HL-60 (cell line): Measurements from ENCODE around the gene TBR1.
A peak's percentile ranks its signal among the peaks of the same experiment; 100 is the strongest.

ENCODE experiments used
- DNase-seq, 2 experiments: peaks; one replicate each; pipeline ENCODE4 v3.0.0-alpha.2; 2010 to 2020; ENCODE audit warnings: low read depth in 1 of 2, low spot score in 1 of 2
- H3K27ac ChIP-seq: fragments of 250-450 bp; sonication (Bioruptor Pico); replicated peaks from 2 replicates; pipeline ENCODE4 v1.5.1; 2020; ENCODE audit warnings: mild to moderate bottlenecking, moderate library complexity
- H3K27me3 ChIP-seq: fragments of 250-450 bp; sonication (Bioruptor Pico); 2 replicates; pipeline ENCODE4 v1.5.1; 2021; ENCODE audit warnings: mild to moderate bottlenecking, moderate library complexity; ENCODE audit not compliant: insufficient read depth, poor library complexity, severe bottlenecking
- H3K4me3 ChIP-seq: replicated peaks from 2 replicates; pipeline ENCODE4 v1.5.1; 2011; ENCODE audit warnings: mild to moderate bottlenecking, control low read depth, low read length; ENCODE audit not compliant: insufficient read depth
- GABPA ChIP-seq: IDR thresholded peaks from 2 replicates; pipeline ENCODE4 v1.6.1; 2012; ENCODE audit warnings: low read depth
- POLR2AphosphoS5 ChIP-seq: IDR thresholded peaks from 2 replicates; pipeline ENCODE4 v1.6.1; 2012; ENCODE audit warnings: low read depth
- SPI1 ChIP-seq: IDR thresholded peaks from 2 replicates; pipeline ENCODE4 v1.6.1; 2012; ENCODE audit warnings: low read depth, mild to moderate bottlenecking, borderline replicate concordance
- TF ChIP-seq, protein P1 (sequence below): IDR thresholded peaks from one replicate; pipeline ENCODE4 v1.5.1; 2011; ENCODE audit warnings: low read length, control low read depth, inconsistent platforms; ENCODE audit not compliant: insufficient read depth
- TF ChIP-seq, protein P2 (sequence below): IDR thresholded peaks from 2 replicates; pipeline ENCODE4 v1.6.1; 2012; ENCODE audit warnings: low read depth; ENCODE audit not compliant: insufficient replicate concordance

TBR1 gene

DNA sequence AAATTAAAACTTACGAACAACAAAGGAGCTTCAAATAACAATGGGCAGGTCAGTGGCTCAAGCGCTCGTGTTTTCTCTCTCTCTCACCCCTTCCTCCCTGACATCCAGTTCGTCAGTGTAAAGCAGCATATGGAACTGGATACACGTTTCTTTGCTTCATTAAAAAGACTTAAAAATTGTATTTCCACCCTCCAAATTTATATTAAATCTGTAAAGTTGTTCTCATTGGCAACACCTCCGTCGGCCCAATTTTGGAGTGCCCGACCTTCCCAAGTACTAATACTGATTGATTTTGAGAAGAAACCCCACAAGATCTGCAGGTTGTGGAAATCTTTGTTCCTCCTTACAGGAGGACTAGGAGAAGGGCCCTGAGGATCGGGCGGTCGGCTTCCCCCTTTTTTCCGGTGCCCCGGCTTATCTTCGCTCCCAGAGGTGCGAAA lies 2.2 kb downstream of the TBR1 start:
- H3K27me3 ChIP-seq, result peaks cover 90% of the 10 kb centered on the region
- no peak overlapping the region; the same call in 1 of the 2 replicates for H3K4me3 ChIP-seq
- TF ChIP-seq, protein P1, sequence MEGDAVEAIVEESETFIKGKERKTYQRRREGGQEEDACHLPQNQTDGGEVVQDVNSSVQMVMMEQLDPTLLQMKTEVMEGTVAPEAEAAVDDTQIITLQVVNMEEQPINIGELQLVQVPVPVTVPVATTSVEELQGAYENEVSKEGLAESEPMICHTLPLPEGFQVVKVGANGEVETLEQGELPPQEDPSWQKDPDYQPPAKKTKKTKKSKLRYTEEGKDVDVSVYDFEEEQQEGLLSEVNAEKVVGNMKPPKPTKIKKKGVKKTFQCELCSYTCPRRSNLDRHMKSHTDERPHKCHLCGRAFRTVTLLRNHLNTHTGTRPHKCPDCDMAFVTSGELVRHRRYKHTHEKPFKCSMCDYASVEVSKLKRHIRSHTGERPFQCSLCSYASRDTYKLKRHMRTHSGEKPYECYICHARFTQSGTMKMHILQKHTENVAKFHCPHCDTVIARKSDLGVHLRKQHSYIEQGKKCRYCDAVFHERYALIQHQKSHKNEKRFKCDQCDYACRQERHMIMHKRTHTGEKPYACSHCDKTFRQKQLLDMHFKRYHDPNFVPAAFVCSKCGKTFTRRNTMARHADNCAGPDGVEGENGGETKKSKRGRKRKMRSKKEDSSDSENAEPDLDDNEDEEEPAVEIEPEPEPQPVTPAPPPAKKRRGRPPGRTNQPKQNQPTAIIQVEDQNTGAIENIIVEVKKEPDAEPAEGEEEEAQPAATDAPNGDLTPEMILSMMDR, result no peak
- TF ChIP-seq GABPA (no peak), POLR2AphosphoS5 (no peak), SPI1 (no peak)
- TF ChIP-seq, protein P2, sequence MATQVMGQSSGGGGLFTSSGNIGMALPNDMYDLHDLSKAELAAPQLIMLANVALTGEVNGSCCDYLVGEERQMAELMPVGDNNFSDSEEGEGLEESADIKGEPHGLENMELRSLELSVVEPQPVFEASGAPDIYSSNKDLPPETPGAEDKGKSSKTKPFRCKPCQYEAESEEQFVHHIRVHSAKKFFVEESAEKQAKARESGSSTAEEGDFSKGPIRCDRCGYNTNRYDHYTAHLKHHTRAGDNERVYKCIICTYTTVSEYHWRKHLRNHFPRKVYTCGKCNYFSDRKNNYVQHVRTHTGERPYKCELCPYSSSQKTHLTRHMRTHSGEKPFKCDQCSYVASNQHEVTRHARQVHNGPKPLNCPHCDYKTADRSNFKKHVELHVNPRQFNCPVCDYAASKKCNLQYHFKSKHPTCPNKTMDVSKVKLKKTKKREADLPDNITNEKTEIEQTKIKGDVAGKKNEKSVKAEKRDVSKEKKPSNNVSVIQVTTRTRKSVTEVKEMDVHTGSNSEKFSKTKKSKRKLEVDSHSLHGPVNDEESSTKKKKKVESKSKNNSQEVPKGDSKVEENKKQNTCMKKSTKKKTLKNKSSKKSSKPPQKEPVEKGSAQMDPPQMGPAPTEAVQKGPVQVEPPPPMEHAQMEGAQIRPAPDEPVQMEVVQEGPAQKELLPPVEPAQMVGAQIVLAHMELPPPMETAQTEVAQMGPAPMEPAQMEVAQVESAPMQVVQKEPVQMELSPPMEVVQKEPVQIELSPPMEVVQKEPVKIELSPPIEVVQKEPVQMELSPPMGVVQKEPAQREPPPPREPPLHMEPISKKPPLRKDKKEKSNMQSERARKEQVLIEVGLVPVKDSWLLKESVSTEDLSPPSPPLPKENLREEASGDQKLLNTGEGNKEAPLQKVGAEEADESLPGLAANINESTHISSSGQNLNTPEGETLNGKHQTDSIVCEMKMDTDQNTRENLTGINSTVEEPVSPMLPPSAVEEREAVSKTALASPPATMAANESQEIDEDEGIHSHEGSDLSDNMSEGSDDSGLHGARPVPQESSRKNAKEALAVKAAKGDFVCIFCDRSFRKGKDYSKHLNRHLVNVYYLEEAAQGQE, result no peak

DNA sequence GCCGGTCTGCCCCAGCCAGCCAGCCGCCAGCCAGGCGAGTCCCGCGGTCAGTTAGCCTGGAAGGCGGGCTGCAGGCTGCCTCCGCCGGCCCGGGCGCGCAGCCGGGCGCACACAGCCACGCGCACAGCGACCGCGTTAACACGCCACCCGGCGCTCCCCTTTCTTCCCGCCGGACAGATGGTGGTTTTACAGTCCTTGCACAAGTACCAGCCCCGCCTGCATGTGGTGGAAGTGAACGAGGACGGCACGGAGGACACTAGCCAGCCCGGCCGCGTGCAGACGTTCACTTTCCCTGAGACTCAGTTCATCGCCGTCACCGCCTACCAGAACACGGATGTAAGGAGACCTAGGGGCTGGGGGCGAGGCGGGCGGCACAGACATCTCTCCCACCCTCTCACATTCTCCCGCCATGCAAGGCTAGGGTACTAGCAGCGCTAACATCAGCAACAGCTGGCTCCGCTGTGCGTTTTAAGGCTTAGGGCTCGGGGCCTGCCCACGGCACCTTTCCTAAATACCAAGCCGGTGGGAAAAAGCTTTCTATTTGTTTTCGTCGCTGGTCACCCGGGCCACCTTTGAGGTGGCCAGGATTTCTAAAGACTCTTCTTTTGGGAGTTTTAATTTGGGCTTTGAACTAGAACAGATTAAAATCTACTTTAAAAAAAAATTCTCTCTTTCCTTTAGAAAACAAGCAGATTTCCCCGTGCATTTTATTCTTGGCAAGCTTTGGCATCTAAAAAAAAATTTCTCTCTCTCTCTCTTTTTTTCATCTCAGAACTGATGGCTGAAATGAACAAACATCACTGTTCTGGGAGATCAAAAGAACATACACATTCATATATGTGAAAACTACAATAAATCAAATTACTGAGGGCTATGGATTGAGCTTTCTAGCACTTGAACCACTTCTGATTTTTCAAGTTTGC lies 2.9 kb downstream of the TBR1 start:
- peaks cover 88% of the 10 kb centered on the region for H3K27me3 ChIP-seq
- peak in 1 of 2 experiments; percentile 44 for DNase-seq
- H3K4me3 ChIP-seq, result peak overlapping the region; percentile 5

More for the DNA sequence above, 2.2 kb downstream of the TBR1 start:
- no peak overlapping the region for H3K27ac ChIP-seq
- no peak for DNase-seq

DNA sequence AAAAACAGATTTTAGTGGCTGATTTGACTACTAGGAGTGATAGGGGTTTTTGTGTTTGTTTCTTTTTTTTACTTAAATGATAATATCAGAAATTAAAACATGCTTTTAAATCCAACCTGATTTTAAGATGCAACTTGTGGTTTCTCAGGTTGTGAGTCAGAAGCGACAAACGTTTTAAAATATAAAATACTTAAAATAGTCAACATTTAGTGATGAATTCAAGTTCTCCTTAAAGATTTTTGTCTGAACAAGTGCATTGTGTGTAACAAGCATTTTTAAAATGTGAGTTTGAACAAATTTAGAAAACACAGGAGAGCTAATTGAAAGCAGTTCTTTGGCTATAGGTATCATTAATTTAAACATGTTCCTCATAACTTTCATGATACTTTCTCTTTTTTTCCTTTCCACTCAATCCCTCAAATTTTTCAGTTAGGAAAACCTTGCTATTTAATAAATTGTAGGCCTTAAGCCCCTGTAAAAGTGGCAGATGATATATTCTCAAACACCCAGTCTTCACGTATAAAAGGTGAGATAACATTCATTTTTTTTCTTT lies 3.6 kb downstream of the TBR1 start:
- Histone ChIP-seq H3K27ac (no peak overlapping the region), H3K27me3 (peaks cover 89% of the 10 kb centered on the region), H3K4me3 (no peak overlapping the region)
- no peak for DNase-seq
- TF ChIP-seq GABPA, result no peak
- TF ChIP-seq, protein P2, result no peak
- TF ChIP-seq POLR2AphosphoS5, result no peak
- TF ChIP-seq, protein P1, result no peak
- TF ChIP-seq SPI1, result no peak

More for the DNA sequence above, 2.9 kb downstream of the TBR1 start:
- H3K27ac ChIP-seq, result no peak overlapping the region
- TF ChIP-seq, protein P2, result no peak
- no peak for TF ChIP-seq SPI1
- no peak for TF ChIP-seq POLR2AphosphoS5
- no peak for TF ChIP-seq GABPA
- TF ChIP-seq, protein P1, result no peak
